Neural cell (in vitro differentiated cells): ENCODE measurements around the gene ZNF837. TPM values are rescaled to one million over a fixed set of nuclear protein-coding genes. Genes with fewer than 3 reads are reported as not detected.
A peak's percentile ranks its signal among the peaks of the same experiment; 100 is the strongest.

ENCODE experiments used
- H2AFZ ChIP-seq: fragments of 200-600, 300-800 bp; sonication (generic), shearing (Covaris generic); 2 replicates; pipeline ENCODE4 v1.6.0; 2014; ENCODE audit warnings: low read depth, mild to moderate bottlenecking, antibody characterized with exemption, low read length, moderate library complexity
- H3F3A ChIP-seq: fragments of 200-600 bp; shearing (Covaris generic); 2 replicates; pipeline ENCODE4 v1.6.1; 2016; ENCODE audit warnings: mild to moderate bottlenecking, moderate library complexity, mixed read lengths, antibody characterized with exemption, low read length; ENCODE audit not compliant: insufficient read depth, poor library complexity, severe bottlenecking
- H3K27ac ChIP-seq: fragments of 200-600, 300-800 bp; sonication (generic), shearing (Covaris generic); 2 replicates; pipeline ENCODE4 v1.5.1; 2014; ENCODE audit warnings: mild to moderate bottlenecking, low read length, moderate library complexity
- H3K27me3 ChIP-seq: fragments of 300-800, 200-600 bp; sonication (generic), shearing (Covaris generic); 2 replicates; pipeline ENCODE4 v1.6.0; 2014; ENCODE audit warnings: mild to moderate bottlenecking, low read depth, low read length, moderate library complexity; ENCODE audit not compliant: insufficient read depth
- H3K36me3 ChIP-seq: fragments of 300-800, 200-600 bp; sonication (generic), shearing (Covaris generic); 2 replicates; pipeline ENCODE4 v1.5.1; 2014; ENCODE audit warnings: mild to moderate bottlenecking, antibody characterized with exemption, low read length, moderate library complexity; ENCODE audit not compliant: insufficient read depth
- H3K4me2 ChIP-seq: fragments of 300-800, 200-600 bp; sonication (generic), shearing (Covaris generic); 2 replicates; pipeline ENCODE4 v1.6.0; 2014; ENCODE audit warnings: mild to moderate bottlenecking, low read length
- H3K4me3 ChIP-seq: fragments of 300-800, 200-600 bp; sonication (generic), shearing (Covaris generic); 2 replicates; pipeline ENCODE4 v1.5.1; 2014; ENCODE audit warnings: mild to moderate bottlenecking, low read length, moderate library complexity
- H3K79me2 ChIP-seq: fragments of 200-600 bp; shearing (Covaris generic); replicated peaks from 2 replicates; pipeline ENCODE4 v1.6.0; 2014; ENCODE audit warnings: mild to moderate bottlenecking, low read length, moderate library complexity; ENCODE audit not compliant: insufficient read depth
- H3K9ac ChIP-seq: fragments of 300-800, 200-600 bp; sonication (generic), shearing (Covaris generic); 2 replicates; pipeline ENCODE4 v1.6.1; 2016; ENCODE audit warnings: mild to moderate bottlenecking, low read length, mixed read lengths
- H3K9me2 ChIP-seq: fragments of 200-600 bp; shearing (Covaris generic); 2 replicates; pipeline ENCODE4 v1.6.1; 2016; ENCODE audit warnings: mild to moderate bottlenecking, low read length, mixed read lengths; ENCODE audit not compliant: insufficient read depth
- H3K9me3 ChIP-seq: fragments of 200-600, 300-800 bp; sonication (generic), shearing (Covaris generic); 2 replicates; pipeline ENCODE4 v1.6.1; 2016; ENCODE audit warnings: mild to moderate bottlenecking, mixed run types, low read length, moderate library complexity, mixed read lengths
- H4K20me1 ChIP-seq: fragments of 200-600 bp; shearing (Covaris generic); 2 replicates; pipeline ENCODE4 v1.6.1; 2016; ENCODE audit warnings: mild to moderate bottlenecking, mixed run types; ENCODE audit not compliant: insufficient read depth
- EP300 ChIP-seq: fragments of 450-650 bp; conservative IDR thresholded peaks from 2 replicates; pipeline ENCODE4 v1.6.1; 2014; ENCODE audit warnings: antibody characterized with exemption, mild to moderate bottlenecking, moderate library complexity; ENCODE audit not compliant: poor library complexity, severe bottlenecking
- EZH2 ChIP-seq: fragments of 200-600, 300-800 bp; shearing (Covaris generic), sonication (generic); IDR thresholded peaks from 2 replicates; pipeline ENCODE4 v1.6.1; 2014; ENCODE audit warnings: antibody characterized with exemption, low read length, borderline replicate concordance, mild to moderate bottlenecking; ENCODE audit not compliant: insufficient read depth, poor library complexity, severe bottlenecking
- MXI1 ChIP-seq: fragments of 450-650 bp; conservative IDR thresholded peaks from 2 replicates; pipeline ENCODE4 v1.6.1; 2014; ENCODE audit warnings: antibody characterized with exemption, mild to moderate bottlenecking; ENCODE audit not compliant: poor library complexity, severe bottlenecking
- POLR2AphosphoS5 ChIP-seq: IDR thresholded peaks from 2 replicates; pipeline ENCODE4 v1.6.1; 2012
- RAD21 ChIP-seq: fragments of 450-650 bp; conservative IDR thresholded peaks from 2 replicates; pipeline ENCODE4 v1.6.1; 2014; ENCODE audit warnings: antibody characterized with exemption, mild to moderate bottlenecking, moderate library complexity
- REST ChIP-seq: IDR thresholded peaks from 2 replicates; pipeline ENCODE4 v1.6.1; 2012; ENCODE audit warnings: borderline replicate concordance
- SMC3 ChIP-seq: fragments of 450-650 bp; conservative IDR thresholded peaks from 2 replicates; pipeline ENCODE4 v1.6.1; 2014; ENCODE audit warnings: antibody characterized with exemption, mild to moderate bottlenecking, moderate library complexity; ENCODE audit not compliant: poor library complexity
- TAF1 ChIP-seq: IDR thresholded peaks from 2 replicates; pipeline ENCODE4 v1.6.1; 2012; ENCODE audit warnings: low read depth
- polyA plus RNA-seq: library from polyadenylated mRNA; depleted of rRNA; stranded (reverse); fragments of >200 nt; gene quantifications from 2 replicates; pipeline ENCODE4 v1.2.3, GENCODE V29; 2014
- TF ChIP-seq, protein P1 (sequence below): fragments of 450-650 bp; IDR thresholded peaks from 2 replicates; pipeline ENCODE4 v1.5.1; 2014; ENCODE audit warnings: antibody characterized with exemption, mild to moderate bottlenecking, moderate library complexity; ENCODE audit not compliant: poor library complexity, severe bottlenecking

The ZNF837 gene
- polyA plus RNA-seq, 1 donor from 2014 or later: 4.5 TPM

DNA sequence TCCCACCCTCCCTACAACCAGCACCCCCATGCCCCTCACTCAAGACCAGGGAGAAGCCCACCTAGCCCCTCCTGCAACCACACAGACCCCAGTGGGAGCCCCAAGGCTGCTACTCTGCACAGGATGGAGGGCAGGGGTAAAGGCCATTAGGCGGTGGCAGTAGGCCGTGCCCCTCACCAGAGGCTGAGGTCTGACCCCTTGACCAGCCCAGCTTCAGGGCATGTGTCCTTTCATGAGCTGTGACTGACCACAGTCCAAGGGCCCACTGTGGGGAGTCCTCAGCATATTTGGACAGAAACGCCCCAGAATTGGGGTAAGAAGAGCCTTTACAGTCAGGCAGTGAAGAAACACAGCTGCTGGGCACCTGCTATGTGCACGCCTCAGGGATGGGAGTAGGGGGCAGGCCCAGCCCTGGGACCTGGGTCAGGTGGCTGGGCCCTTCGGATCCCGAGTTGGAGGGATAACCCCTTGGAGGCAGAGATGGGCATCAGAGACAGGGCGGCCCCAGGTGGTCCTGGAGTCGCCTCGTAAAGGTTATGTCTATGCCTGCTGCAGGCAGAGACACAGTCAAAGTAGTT is 4.6 kb upstream of the ZNF837 start:
- H3K9me3 ChIP-seq: no peaks in the 10 kb centered on the region
- H3K4me2 ChIP-seq: peak overlapping the region; percentile 91
- H3K9me2 ChIP-seq: no peaks in the 10 kb centered on the region
- H3K36me3 ChIP-seq: no peaks in the 10 kb centered on the region
- peak overlapping the region; percentile 77 for H3K4me3 ChIP-seq
- H3K79me2 ChIP-seq: peaks cover 20% of the 10 kb centered on the region
- no peaks in the 10 kb centered on the region for H4K20me1 ChIP-seq
- TF ChIP-seq SMC3 (no peak), EZH2 (no peak), MXI1 (no peak), EP300 (no peak), TAF1 (no peak), REST (no peak), POLR2AphosphoS5 (no peak), RAD21 (no peak)
- TF ChIP-seq, protein P1, sequence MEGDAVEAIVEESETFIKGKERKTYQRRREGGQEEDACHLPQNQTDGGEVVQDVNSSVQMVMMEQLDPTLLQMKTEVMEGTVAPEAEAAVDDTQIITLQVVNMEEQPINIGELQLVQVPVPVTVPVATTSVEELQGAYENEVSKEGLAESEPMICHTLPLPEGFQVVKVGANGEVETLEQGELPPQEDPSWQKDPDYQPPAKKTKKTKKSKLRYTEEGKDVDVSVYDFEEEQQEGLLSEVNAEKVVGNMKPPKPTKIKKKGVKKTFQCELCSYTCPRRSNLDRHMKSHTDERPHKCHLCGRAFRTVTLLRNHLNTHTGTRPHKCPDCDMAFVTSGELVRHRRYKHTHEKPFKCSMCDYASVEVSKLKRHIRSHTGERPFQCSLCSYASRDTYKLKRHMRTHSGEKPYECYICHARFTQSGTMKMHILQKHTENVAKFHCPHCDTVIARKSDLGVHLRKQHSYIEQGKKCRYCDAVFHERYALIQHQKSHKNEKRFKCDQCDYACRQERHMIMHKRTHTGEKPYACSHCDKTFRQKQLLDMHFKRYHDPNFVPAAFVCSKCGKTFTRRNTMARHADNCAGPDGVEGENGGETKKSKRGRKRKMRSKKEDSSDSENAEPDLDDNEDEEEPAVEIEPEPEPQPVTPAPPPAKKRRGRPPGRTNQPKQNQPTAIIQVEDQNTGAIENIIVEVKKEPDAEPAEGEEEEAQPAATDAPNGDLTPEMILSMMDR: no peak
- H3F3A ChIP-seq: peaks cover 4% of the 10 kb centered on the region
- peak overlapping the region; percentile 95 for H3K27ac ChIP-seq
- no peak overlapping the region for H2AFZ ChIP-seq
- H3K9ac ChIP-seq: peak overlapping the region; percentile 92
- H3K27me3 ChIP-seq: no peaks in the 10 kb centered on the region

GRCh38 chr19:58382997-58383603 is 2.3 kb upstream of the ZNF837 start:
- Histone ChIP-seq H3F3A (peaks cover 4% of the 10 kb centered on the region), H2AFZ (no peak overlapping the region), H3K9ac (no peak overlapping the region), H3K27me3 (no peaks in the 10 kb centered on the region), H3K9me3 (no peaks in the 10 kb centered on the region), H3K27ac (no peak overlapping the region), H3K4me3 (no peak overlapping the region), H3K4me2 (no peak overlapping the region), H4K20me1 (no peaks in the 10 kb centered on the region), H3K36me3 (no peaks in the 10 kb centered on the region), H3K79me2 (peaks cover 10% of the 10 kb centered on the region), H3K9me2 (no peaks in the 10 kb centered on the region)
- TF ChIP-seq RAD21 (no peak), SMC3 (no peak), TAF1 (no peak), EZH2 (no peak), MXI1 (no peak), REST (no peak), POLR2AphosphoS5 (no peak), EP300 (no peak)
- TF ChIP-seq, protein P1: no peak
